NCI-H1694 (cell line): ENCODE results near the gene DHCR24.

Experiments used
- DNase-seq: peaks from one replicate; lab custom pipeline; 2025; lab: John Stamatoyannopoulos, UW

The DHCR24 gene

GRCh38 chr1:54864460-54865208, 22.4 kb downstream of the DHCR24 start:
- no peak for DNase-seq

- no peak for DNase-seq
Measured at GRCh38 chr1:54863267-54863665, 23.7 kb downstream of the DHCR24 start.

GRCh38 chr1:54861070-54861761, 25.8 kb downstream of the DHCR24 start:
- DNase-seq, result no peak

- no peak for DNase-seq
Measured at GRCh38 chr1:54859700-54860391, 27.1 kb downstream of the DHCR24 start.

GRCh38 chr1:54857746-54858561, 29.0 kb downstream of the DHCR24 start:
- no peak for DNase-seq

- DNase-seq, result no peak
Measured at GRCh38 chr1:54857141-54857540, 29.9 kb downstream of the DHCR24 start.

GRCh38 chr1:54854381-54855020, 32.5 kb downstream of the DHCR24 start:
- no peak for DNase-seq

GRCh38 chr1:54853793-54854370, 33.1 kb downstream of the DHCR24 start:
- no peak for DNase-seq

GRCh38 chr1:54853096-54853792, 33.8 kb downstream of the DHCR24 start:
- no peak for DNase-seq

GRCh38 chr1:54851936-54852524, 35.0 kb downstream of the DHCR24 start:
- DNase-seq, result no peak

- no peak for DNase-seq
Measured at GRCh38 chr1:54851406-54851805, 35.6 kb downstream of the DHCR24 start.

- DNase-seq, result no peak
Measured at GRCh38 chr1:54850737-54851136, 36.3 kb downstream of the DHCR24 start.

- no peak for DNase-seq
Measured at GRCh38 chr1:54850069-54850730, 36.8 kb downstream of the DHCR24 start.

- no peak for DNase-seq
Measured at GRCh38 chr1:54849219-54850068, 37.6 kb downstream of the DHCR24 start.

- DNase-seq, result no peak
Measured at GRCh38 chr1:54848134-54848948, 38.7 kb downstream of the DHCR24 start.

- DNase-seq, result no peak
Measured at GRCh38 chr1:54846716-54847284, 40.2 kb downstream of the DHCR24 start.

GRCh38 chr1:54846301-54846700, 40.7 kb downstream of the DHCR24 start:
- no peak for DNase-seq
